Stimulated activated naive CD4-positive, alpha-beta T cell treated with Interleukin-2 at 50 U/mL for 16 hours (primary cell): ENCODE measurements around the gene GPSM3.
A peak's percentile ranks its signal among the peaks of the same experiment; 100 is the strongest.

Experiments used
- DNase-seq: peaks from one replicate; lab custom pipeline; 2025; lab: John Stamatoyannopoulos, UW

GPSM3 gene

DNA sequence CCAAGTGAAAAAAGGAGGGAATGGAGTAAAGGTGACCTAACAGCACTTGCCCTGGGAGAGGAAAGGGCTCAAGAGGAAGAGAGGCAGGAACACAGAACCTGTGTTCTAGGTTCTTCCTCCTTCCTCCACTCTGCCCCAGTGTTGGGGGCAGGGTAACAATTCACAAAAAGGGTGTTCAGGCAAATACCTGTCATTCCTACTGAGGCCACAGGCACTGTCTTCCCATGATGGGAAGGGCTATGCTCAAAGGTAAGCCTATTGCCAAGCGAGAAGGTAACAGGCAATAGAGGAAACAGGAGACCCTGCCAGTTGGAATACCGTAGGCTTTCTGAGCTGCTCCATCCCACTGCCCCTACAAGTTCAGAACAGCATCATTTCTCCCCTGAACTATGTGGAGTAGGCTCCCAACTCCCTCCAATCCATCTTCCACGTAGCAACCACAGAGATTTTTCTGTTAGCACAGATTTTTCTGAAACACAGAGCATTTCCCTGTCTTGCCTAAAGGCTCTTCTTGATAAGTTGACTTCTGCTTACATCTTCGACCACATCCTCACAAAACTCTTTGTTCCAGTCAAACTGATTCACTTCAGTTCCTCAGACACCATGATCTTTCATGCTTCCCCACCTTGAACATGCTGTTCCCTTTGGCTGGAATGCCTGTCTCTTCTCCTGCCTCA is 19.3 kb downstream of the GPSM3 start:
- DNase-seq = no peak

DNA sequence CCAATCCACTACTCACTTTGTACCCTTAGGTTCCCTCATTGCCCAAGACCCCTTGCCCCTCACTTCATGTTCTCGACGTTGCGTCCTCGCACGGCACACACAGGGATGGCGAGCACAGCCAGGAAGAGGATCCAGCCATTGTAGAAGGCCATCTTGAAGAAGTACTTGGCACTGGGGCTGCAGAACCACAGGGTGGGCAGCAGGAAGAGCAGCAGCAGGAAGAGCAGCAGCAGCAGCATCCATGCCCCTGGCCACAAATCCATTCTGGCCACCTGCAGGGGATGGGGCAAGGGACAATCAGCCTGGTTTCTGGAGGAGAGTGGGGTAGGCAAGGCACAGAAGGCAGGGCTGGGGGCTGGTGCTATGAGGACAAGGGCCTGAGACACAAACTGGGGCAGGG is 21.2 kb downstream of the GPSM3 start:
- no peak for DNase-seq

DNA sequence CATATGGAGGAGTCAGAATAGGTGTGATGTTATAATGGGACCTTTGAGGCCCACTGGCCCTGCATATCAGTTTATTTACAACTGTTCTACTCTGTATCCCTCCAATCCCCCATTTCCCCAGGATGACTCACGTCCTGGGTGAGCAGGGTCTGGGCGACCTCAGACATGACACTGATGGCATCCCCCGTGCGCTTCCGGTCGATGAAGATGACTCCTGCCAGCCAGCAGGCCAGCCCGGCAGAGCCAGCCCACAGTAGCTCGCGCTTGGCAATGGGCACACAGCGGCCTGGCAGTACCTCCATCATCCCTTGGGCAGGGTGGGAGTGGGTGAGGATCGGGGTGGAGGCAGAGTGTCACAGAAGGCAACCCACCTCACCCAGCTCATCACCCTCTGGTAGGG is 22.1 kb downstream of the GPSM3 start:
- no peak for DNase-seq

DNA sequence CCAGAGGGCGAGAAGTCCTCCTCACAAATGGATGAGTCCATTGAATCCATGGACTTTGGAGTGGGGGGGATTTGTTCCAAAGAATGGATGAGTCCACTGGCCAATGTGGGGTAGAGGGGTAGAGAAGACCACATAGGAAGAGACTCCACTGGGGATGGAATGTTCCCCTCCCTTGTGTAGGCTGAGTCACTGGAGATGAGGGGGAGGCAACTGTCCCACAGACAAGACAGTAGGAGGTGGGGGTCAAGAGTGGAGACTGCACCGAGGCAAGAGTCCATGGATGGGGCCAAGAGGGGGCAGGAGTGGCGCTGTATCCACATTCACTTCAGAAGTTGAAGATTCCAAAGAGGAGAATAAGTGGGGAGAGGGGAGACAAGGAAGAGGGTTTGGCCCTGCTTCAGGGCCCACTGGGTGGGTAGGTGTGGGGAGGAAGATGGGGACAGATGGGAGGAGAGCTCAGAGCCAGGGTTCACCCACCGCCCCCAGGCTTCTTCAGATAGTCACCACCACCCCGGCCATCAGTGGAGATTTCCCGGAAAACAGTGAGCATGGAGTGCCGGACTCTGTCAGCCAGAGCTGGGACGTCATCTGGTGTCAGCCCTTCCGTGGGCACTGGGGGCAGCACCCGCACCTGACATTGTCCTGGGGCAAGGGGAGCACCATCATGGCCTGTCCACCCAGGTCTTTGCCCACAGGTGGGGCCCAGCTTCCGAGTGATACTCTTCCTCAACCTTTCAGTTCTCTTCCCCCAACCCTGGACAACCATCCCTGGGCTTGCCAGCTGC is 23.4 kb downstream of the GPSM3 start:
- no peak for DNase-seq

DNA sequence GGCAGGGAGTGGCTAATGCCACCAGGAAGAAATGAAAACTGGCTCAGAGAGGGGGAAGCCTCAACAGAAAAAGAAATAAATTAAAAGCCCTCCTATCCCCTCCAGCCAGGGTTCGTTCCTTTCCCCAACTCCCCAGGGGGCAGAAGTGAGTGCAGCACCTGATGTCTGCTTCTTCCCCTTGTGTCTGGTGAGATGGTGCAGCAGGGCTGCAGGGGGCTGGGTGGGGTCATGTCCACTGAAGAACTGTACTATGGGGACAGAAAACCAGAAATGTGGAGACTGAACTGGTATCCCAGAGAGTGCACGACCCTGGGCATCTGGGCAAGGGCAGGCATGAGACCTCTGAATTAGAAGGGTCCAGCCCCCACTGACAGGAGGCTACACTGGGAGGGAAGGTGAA is 24.1 kb downstream of the GPSM3 start:
- DNase-seq = no peak

DNA sequence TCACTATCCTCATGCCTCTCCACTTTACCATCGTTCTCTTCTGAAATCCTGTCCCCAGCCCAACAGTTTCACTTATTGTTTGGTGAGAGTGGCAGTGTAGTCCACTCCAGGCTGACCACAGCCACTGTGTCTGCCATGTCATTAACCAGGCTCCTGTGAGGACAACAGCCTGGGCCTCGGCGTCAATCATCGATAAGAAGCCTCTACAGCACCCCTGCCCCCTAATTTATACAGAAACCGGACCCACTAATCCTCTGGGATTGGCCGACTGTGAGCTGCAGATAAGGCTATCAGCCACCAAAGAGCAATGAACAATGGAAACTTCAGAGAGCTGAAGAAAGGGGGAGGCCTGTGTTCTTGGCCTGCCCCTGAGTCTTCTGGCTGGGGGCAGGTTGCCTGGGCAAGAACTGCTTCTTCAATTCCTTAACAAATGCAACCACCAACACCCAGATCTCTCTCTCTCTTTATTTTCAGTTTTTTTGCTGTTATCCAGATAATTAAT is 24.6 kb downstream of the GPSM3 start:
- DNase-seq = no peak

DNA sequence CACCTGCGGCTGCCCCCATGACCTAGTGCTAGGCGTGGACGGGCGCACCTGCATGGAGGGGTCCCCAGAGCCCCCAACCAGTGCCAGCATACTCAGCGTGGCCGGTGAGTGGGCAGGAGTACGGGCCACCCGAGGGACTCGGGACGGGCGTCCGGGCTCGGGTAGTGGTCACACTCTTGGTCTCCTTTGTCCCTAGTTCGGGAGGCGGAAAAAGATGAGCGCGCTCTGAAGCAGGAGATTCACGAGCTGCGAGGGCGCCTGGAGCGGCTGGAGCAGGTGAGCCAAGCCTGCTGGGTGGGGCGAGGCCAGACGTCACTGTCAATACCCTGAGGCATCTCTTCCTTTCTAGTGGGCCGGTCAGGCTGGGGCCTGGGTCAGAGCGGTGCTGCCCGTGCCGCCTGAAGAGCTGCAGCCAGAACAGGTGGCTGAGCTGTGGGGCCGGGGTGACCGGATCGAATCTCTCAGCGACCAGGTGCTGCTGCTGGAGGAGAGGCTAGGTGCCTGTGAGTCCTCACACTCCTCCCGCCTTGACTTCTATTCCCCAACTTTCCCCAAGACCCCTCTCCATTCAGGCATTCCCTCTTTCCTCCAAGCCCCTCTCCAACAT is 25.2 kb downstream of the GPSM3 start:
- no peak for DNase-seq

DNA sequence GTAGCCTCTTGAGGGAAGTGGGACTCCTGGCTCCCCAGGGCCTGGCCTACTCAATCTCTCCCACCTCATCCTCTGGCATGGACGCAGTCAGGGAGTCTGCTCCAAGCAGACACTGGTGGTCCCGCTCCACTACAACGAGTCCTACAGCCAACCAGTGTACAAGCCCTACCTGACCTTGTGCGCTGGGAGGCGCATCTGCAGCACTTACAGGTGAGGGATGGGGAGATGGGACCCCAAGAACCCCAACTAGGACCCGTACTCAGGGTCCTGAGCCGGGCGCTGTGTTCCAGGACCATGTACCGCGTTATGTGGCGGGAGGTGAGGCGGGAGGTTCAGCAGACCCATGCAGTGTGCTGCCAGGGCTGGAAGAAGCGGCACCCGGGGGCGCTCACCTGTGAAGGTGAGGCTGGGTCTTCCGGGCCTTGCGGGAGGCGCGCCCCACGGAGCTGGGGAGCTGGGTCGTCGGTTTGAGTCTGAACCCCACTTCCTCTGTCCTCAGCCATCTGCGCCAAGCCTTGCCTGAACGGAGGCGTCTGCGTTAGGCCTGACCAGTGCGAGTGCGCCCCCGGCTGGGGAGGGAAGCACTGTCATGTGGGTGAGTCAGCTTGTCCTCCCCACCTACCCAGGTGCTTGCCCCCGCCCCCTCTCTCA is 25.9 kb downstream of the GPSM3 start:
- no peak for DNase-seq

DNA sequence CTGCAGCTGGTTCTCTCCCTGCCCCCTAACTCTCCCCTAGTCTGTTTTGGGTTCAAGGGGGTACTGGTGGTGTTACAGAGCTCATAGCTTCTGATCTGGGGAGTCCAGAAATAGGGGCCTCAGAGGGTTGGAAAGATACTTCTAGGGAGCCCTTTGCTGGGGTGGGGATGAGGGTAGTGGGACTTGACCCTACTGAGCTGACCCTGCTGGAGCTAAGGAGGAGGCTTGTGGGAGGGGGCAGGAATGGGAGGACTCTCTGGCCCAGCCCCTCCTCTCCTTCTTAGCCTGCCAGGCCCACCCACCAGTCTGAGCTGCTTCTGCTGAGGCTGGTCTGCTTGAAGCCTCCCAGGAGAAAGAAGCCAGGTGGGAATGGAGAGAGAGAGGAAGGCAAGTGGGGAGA is 28.1 kb downstream of the GPSM3 start, which contains the start of gene EGFL8:
EGFL8 (plus strand) TSS at position 301 of the 400 bp plus-strand sequence. CDS start 1,571 bp downstream, outside the sequence.
- DNase-seq = no peak

DNA sequence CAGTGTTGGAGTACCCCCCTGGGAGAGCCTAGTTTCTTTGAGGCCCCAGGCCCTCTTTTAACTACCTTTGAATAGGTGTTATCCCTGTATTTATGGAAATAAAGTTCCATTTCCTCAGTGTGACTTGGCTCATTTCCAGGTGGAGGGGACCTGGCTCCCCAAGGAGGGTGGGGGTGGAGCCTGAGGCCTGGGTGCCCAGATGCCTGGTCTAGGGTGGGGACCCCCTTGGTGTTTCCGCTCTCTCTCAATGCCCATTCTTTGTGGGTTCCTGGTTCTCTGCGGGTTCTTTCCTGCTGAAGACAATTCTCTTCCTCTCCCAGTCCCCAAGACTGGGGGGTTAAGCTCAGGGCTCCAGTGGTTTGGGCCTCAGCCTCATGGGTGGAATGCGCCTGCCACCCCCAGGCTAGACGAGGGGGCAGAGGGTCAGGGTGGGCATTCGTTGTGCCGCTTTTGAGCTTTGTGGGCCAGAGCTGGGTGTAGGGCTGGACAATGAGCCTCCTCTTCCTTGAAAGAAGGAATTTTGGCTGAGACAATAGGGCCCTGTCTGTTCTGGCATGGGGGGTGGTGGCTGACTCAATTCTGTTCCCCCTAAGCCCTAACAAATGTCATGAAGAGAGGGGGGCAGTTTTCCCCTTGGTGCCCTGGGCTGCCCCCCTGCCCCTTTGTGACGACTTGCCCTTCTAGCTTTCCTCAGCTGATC is 28.7 kb downstream of the GPSM3 start:
- no peak for DNase-seq

DNA sequence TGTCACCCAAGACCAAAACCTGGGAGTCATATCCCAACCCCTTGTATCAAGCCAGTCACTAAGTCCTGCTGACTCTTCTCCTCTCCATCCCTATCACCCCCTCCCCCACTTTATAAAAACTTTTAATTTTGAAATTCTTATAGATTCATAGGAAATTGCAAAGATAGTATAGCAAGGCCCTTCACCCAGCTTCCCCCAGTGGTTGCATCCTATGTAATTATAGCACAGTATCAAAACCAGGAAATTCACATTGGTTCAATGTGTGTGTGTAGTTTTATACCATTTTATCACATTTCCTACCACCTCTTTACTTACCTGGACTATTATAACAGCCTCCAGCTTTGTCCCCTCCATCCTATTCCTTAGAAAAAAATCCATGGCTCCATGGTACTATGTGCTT is 34.4 kb downstream of the GPSM3 start:
- DNase-seq = no peak

DNA sequence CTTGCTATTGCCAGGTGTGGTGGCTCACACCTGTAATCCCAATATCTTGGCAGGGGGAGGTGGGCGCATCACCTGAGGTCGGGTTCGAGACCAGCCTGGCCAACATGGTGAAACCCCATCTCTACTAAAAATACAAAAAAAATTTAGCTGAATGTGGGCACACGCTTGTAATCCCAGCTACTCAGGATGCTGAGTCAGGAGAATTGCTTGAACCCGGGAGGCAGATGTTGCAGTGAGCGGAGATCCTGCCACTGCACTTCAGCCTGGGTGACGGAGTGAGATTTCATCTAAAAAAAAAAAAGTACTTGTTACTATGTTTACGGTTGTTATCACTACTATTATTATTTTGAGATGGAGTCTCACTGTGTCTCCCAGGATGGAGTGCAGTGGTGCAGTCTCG is 35.6 kb downstream of the GPSM3 start:
- no peak for DNase-seq

DNA sequence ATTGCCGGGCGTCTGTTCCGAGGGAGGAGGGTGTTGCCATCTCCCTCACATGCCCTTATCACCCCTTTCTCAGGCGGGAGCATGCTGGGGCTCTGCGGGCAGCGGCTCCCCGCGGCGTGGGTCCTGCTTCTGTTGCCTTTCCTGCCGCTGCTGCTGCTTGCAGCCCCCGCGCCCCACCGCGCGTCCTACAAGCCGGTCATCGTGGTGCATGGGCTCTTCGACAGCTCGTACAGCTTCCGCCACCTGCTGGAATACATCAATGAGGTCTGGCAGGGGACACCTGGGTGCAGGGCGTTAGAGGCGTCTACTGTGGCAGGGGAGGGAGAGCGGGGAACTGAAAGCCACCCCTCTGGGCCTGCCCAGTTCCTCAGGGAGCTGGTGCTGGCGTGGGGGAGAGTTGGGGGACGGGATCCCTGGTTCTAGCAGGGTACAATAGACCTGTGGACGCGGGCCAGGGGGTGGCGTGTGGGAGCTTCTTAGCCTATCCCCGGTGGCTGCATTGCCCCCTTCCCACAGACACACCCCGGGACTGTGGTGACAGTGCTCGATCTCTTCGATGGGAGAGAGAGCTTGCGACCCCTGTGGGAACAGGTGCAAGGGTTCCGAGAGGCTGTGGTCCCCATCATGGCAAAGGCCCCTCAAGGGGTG is 37.8 kb downstream of the GPSM3 start:
- DNase-seq = peak; percentile 41

DNA sequence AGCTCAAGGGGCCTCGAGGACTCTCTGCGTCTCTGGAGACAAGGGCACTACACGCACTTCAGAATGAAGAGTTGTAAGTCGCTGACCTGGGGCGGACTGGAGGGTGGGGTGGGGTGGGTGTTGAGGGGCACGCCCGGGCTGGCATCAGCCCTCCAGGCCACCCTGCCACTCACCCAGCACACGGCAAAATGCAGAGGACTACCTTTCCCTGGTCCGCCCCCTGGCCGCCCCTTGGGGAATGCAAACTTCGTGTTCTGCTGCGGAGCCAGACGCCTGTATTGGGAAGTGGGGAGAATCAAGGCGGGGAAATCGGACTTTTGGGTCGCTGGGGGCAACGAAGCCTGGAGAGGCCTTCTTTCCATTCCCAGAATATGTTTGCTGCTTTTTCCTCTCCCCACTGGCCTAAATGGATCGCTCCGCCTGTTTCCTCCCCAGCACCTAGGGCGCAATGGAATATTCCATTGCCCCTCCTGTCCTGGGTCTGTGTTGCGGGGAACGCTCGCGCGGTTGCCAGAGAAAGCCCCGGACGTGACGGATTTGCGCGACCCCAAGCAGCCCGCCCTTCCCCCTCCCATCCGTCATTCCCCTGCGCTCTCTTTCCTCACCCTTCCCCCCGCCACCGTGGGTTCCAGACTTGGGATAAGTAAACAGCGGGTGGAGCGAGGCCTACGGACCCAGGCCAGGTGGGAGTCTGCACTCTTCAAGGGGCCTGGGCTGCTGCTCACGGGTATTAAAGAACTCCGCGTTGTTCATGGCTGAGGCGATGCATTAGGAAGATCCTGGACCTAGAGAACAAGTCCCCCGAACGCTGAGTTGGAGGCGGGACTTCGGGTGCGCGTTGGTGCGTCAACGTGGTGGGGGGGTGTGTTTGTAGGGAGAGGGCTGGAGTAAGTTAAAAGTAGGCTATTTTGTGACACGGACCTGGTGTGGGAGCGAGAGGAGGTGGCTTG is 38.6 kb downstream of the GPSM3 start, which contains the start of gene PPT2:
PPT2 (plus strand) TSS at position 578 of the 950 bp plus-strand sequence. CDS start 454 bp downstream, outside the sequence.
- DNase-seq = peak; percentile 61

DNA sequence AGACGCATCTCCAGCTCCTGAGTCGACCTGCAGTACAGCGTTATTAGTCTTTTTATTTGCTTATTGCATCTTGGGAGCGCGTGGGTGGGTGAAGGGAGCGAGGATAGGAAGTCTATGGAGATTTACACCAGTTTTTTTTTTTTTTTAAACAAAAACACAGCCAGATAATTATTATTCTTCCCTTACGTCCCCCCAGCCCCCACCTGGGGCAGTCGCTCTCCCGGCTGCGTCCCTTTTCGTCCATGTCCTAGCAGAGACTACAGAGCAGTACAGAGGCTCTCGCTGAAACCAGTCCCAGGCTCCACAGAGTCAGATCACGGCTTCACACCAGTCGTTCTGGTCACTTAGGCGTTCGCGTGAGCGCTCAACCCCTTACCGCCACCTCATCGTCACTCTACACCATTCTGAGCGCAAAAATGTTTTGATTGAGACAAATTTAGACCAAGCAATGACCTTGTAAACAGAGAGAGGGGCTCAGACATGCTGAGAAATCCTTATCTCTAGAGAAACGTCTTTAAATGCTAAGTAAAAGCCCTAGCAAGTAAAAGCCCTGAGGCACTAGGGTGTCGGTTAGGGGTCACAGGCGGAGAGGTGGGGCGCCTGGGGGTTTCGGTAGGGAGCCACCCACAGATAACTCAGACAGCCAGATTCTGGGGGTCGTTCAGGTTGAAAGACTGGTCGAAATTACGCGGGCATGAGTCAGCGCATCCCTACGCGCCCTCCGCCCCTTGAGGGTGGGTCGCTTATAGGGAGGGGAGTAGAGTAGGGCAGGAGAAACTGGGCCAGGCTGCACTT is 39.5 kb downstream of the GPSM3 start:
- no peak for DNase-seq

DNA sequence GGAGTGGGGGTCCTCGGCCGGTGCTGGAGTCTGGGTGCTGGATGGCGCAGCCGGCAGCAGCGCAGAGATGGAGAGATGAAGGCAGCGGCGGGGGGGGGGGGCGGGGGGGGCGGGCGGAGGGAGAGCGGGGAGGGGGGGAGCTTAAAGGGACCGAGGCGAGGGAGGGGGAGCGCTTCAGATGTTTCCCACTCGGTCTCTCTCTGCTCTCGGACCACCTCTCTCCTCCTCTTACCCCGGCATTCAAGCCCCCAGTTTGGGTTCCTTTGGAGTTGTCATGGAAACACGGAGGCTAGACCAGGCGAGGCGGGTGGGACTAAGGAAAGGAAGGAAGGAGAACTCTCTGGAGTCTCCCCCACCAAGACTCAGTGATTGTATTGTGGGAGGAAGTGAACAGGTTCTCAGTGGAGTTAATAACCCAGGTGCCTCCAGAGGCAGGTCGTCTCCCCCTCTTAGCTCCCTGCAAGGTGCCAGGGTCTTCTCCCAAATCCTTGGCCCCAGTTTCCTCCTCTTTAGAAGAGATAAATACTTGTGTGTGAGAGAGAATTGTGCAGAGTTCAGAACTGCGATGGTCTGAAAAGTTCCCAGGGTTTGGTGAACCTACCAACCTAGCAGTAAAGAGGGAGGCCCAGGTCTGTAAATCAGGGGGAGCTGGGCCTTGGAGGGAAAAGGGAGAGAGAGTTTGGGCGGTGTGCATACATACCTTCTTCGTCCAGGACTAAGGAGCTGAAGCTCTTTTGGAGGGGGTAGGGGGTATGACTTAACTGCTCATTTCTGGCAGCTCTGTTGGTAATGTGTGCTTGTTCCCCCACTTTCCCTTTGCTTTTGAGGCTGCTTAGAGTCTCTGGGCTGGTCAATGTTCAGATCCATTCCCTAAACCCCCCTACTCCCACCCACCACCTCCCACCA is 40.3 kb downstream of the GPSM3 start, which contains the start of gene PRRT1:
PRRT1 (minus strand) TSS at position 77 of the 906 bp plus-strand sequence. CDS start 112 bp downstream, outside the sequence.
- no peak for DNase-seq

DNA sequence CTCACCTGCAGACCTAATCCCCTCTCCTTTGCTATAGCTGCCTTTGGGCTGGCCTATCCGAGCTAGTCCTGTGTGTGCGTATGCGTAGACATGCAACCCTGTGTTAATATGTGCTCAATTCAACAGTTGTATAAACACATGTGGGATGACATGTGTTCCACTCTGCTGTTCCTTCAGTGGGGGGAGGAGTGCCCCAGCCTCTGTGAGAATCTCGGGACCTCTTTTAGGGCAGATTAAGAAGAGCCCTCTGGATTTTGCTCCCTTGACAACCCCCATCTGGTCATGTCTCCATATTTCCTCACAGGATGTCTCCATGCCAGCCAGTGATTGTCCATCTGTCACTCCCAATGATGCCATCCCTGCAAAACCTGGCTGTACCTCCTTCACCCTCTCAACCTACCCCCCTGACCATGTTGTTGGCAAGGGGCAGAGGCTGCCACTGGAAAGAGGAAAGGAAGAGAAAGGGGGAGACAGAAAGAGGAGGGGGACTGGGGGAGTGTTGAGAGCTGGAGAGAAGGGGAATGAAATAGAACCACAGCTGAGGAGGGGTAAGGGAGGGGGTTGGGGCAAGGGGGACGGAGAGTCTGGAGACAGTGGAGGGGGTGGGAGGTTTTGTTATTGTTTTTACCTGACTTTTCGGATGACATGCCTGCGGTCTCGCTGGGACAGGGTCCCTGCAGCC is 41.1 kb downstream of the GPSM3 start:
- no peak for DNase-seq
